ENCODE measurements around the gene POLR3K.

The POLR3K gene

GRCh38 chr16:75580-76501, 22.4 kb upstream of the POLR3K start:
- WGBS (ENCODE audit: insufficient coverage), result 0% methylated on average over 5 of the region's 11 CpGs
- Histone ChIP-seq H3K9me3 (ENCODE audit: control extremely low read depth in 1 of 5, control insufficient read depth in 4 of 5, insufficient read depth in 2 of 5, low read depth in 1 of 5, low read length in 4 of 5) (no peaks in the 10 kb centered on the region), H3K36me3 (ENCODE audit: control insufficient read depth in 4 of 4, insufficient read depth in 4 of 4, low read length in 3 of 4) (peaks cover 2 to 16% (median 13%) of the 10 kb centered on the region in 4 experiments), H3K4me3 (ENCODE audit: control insufficient read depth in 1 of 7, extremely low read depth in 1 of 7, insufficient read depth in 4 of 7, low read depth in 2 of 7, low read length in 6 of 7) (peak overlapping the region in 5 of 7 experiments; percentile 26 to 89 (median 80)), H3K27ac (ENCODE audit: insufficient read depth in 1 of 2, low read depth in 1 of 2, low read length in 2 of 2, poor library complexity in 1 of 2, severe bottlenecking in 2 of 2) (no peak overlapping the region), H3K27me3 (replicated peaks in 2 of 5; ENCODE audit: control insufficient read depth in 4 of 5, insufficient read depth in 5 of 5, low read length in 4 of 5) (peaks cover 0 to 22% (median 2%) of the 10 kb centered on the region in 5 experiments), H3K4me1 (ENCODE audit: control extremely low read depth in 1 of 4, control insufficient read depth in 4 of 4, insufficient read depth in 4 of 4, low read length in 3 of 4) (peaks cover 3 to 74% (median 70%) of the 10 kb centered on the region in 4 experiments)
- ChIA-PET CTCF (interaction anchor here (2.3 to 19.8 kb wide), 4 partner anchors 12 to 31 kb away, joined by 10 to 643 read pairs (median 36); no protein-coding TSS in a partner anchor), POLR2A (interaction anchor here (0.6 kb wide), 1 partner anchor 8 kb away, joined by 3 read pairs; no protein-coding TSS in a partner anchor)
- DNase-seq, result peak; percentile 85 to 93 (median 93)

DNA sequence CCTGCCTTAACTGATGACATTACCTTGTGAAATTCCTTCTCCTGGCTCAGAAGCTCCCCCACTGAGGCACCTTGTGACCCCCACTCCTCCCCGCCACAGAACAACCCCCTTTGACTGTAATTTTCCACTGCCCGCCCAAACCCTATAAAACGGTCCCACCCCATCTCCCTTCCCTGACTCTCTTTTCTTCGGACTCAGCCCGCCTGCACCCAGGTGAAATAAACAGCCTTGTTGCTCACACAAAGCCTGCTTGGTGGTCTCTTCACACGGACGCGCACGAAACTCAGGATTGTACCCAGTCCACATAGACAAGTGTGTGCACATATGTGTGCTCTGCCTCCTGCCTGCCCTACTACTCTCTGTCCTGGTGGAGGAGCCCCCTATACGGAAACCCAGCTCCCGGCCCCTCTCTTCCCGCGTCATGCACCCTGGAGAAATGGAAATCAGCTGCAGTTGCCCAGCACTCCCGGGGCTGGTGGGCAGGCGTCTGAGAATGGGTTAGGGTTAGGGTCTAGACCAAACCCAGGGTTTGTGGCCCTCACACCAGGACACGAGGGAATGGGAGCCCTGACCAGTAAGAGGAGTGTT, 21.4 kb upstream of the POLR3K start:
- ChIA-PET CTCF (interaction anchor here (2.3 to 19.8 kb wide), 4 partner anchors 11 to 32 kb away, joined by 10 to 643 read pairs (median 36); no protein-coding TSS in a partner anchor), POLR2A (interaction anchor here (0.6 kb wide), 1 partner anchor 9 kb away, joined by 3 read pairs; no protein-coding TSS in a partner anchor)
- Histone ChIP-seq H3K4me3 (ENCODE audit: control insufficient read depth in 1 of 7, extremely low read depth in 1 of 7, insufficient read depth in 4 of 7, low read depth in 2 of 7, low read length in 6 of 7) (no peak overlapping the region), H3K27me3 (replicated peaks in 2 of 5; ENCODE audit: control insufficient read depth in 4 of 5, insufficient read depth in 5 of 5, low read length in 4 of 5) (peaks cover 0 to 22% (median 2%) of the 10 kb centered on the region in 5 experiments), H3K9me3 (ENCODE audit: control extremely low read depth in 1 of 5, control insufficient read depth in 4 of 5, insufficient read depth in 2 of 5, low read depth in 1 of 5, low read length in 4 of 5) (no peaks in the 10 kb centered on the region), H3K27ac (ENCODE audit: insufficient read depth in 1 of 2, low read depth in 1 of 2, low read length in 2 of 2, poor library complexity in 1 of 2, severe bottlenecking in 2 of 2) (no peak overlapping the region), H3K4me1 (ENCODE audit: control extremely low read depth in 1 of 4, control insufficient read depth in 4 of 4, insufficient read depth in 4 of 4, low read length in 3 of 4) (peaks cover 3 to 73% (median 68%) of the 10 kb centered on the region in 4 experiments), H3K36me3 (ENCODE audit: control insufficient read depth in 4 of 4, insufficient read depth in 4 of 4, low read length in 3 of 4) (peaks cover 0 to 8% (median 6%) of the 10 kb centered on the region in 4 experiments)
- WGBS (ENCODE audit: insufficient coverage), result 96% methylated on average over 16 of the region's 16 CpGs
- DNase-seq, result no peak

DNA sequence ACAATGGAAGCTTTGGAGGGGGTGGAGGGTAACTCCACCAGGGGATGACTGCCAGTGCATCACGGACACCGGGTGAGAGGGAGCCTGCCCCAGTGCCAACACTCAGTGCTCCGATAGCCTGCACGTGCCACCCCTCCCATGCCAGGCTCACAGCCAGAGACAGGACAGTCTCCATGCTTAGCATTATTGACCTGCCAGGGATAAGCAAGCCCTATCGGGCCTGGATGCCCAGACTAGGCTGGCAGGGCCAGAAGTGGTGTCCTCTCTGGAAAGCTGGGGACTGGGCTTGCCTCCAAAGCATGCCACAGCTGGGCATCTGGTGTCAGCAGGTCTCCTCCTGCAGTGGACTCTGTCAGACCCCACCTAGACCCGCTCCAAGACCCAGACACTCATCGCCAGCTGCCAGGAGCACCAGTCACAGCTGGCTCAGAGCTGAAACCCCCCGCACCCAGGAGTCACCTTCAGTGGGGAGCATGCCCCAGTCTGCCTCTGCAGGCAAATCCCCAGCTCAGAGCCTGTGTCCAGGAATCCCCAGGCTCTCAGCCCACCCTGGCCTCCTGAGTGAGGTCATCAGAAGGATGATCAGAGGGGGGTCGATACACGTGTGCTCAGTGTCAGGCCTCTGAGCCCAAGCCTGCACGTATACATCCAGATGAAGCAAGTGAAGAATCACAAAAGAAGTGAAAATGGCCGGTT, 20.8 kb upstream of the POLR3K start:
- peaks cover 3 to 67% (median 62%) of the 10 kb centered on the region in 4 experiments for H3K4me1 ChIP-seq (ENCODE audit: control extremely low read depth in 1 of 4, control insufficient read depth in 4 of 4, insufficient read depth in 4 of 4, low read length in 3 of 4)
- CTCF ChIA-PET, result interaction anchor here (2.3 to 19.8 kb wide), 4 partner anchors 10 to 33 kb away, joined by 10 to 643 read pairs (median 36); no protein-coding TSS in a partner anchor
- 92% methylated on average over 9 of the region's 12 CpGs for WGBS (ENCODE audit: insufficient coverage)
- DNase-seq, result no peak
- H3K36me3 ChIP-seq (ENCODE audit: control insufficient read depth in 4 of 4, insufficient read depth in 4 of 4, low read length in 3 of 4), result peaks cover 0 to 1% (median under 1%) of the 10 kb centered on the region in 4 experiments
- POLR2A ChIA-PET, result no interaction called here
- no peak overlapping the region for H3K4me3 ChIP-seq (ENCODE audit: control insufficient read depth in 1 of 7, extremely low read depth in 1 of 7, insufficient read depth in 4 of 7, low read depth in 2 of 7, low read length in 6 of 7)
- H3K9me3 ChIP-seq (ENCODE audit: control extremely low read depth in 1 of 5, control insufficient read depth in 4 of 5, insufficient read depth in 2 of 5, low read depth in 1 of 5, low read length in 4 of 5), result no peaks in the 10 kb centered on the region
- H3K27ac ChIP-seq (ENCODE audit: insufficient read depth in 1 of 2, low read depth in 1 of 2, low read length in 2 of 2, poor library complexity in 1 of 2, severe bottlenecking in 2 of 2), result no peak overlapping the region
- H3K27me3 ChIP-seq (replicated peaks in 2 of 5; ENCODE audit: control insufficient read depth in 4 of 5, insufficient read depth in 5 of 5, low read length in 4 of 5), result peaks cover 0 to 22% (median 2%) of the 10 kb centered on the region in 5 experiments

DNA sequence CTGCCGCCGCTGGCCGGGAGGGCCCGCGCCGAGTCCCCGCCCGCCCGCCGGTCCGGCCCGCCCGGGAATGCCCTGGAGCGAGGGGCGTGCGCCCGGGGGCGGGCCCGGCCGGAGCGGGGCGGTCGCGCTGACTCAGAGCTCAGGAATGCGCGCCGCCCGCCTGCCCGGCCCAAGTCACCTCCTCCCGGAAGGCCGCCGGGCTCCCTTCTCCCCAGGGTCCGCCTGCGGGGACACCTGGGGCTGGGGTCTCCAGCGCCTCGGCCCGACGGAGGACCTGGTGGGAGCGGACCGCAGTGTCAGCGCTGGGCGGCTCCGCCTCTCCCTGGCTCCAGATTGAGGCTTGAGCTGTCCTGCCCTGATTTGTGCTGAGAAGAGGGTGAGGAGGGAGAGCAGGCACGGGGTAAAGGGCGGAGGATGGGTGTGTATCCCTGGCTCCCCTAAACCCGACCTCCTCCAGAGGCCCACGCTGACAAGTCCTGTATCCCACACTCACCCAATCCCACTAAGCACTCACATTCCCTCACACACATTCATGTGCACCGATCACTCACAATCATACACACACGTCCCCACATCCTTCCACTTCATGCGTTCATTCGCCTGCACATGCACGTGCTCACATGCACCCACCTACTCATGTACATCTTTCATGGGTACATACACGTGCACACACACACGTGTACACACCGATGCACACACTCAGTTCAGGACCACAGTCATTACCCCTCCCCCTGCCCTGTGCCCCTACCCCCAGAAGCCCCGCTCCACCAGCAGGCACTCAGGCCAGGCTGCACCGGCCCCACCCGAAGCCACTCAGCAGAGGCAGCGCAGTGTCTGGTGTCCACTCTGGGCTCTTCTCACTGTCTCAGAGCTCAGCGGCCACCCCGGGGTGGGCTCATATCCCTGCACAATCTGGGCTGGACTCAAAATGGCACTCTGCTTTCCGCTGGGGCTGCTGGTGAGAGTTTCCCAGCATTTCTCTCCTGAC, 19.4 kb upstream of the POLR3K start, which contains the start of gene RHBDF1:
RHBDF1 (minus strand) TSS at position 71 of the 988 bp plus-strand sequence. CDS start 7,616 bp downstream, outside the sequence.
- Histone ChIP-seq H3K27ac (ENCODE audit: insufficient read depth in 1 of 2, low read depth in 1 of 2, low read length in 2 of 2, poor library complexity in 1 of 2, severe bottlenecking in 2 of 2) (no peak within 1 kb of the TSS), H3K4me3 (ENCODE audit: control insufficient read depth in 1 of 7, extremely low read depth in 1 of 7, insufficient read depth in 4 of 7, low read depth in 2 of 7, low read length in 6 of 7) (peak within 1 kb of the TSS in 6 of 7 experiments; percentile 42 to 66 (median 57)), H3K36me3 (ENCODE audit: control insufficient read depth in 4 of 4, insufficient read depth in 4 of 4, low read length in 3 of 4) (no peaks in the 10 kb centered on the region), H3K27me3 (replicated peaks in 2 of 5; ENCODE audit: control insufficient read depth in 4 of 5, insufficient read depth in 5 of 5, low read length in 4 of 5) (peaks cover 0 to 22% (median 2%) of the 10 kb centered on the region in 5 experiments), H3K9me3 (ENCODE audit: control extremely low read depth in 1 of 5, control insufficient read depth in 4 of 5, insufficient read depth in 2 of 5, low read depth in 1 of 5, low read length in 4 of 5) (no peaks in the 10 kb centered on the region), H3K4me1 (ENCODE audit: control extremely low read depth in 1 of 4, control insufficient read depth in 4 of 4, insufficient read depth in 4 of 4, low read length in 3 of 4) (peaks cover 3 to 57% (median 51%) of the 10 kb centered on the region in 4 experiments)
- WGBS (ENCODE audit: insufficient coverage), result 28% methylated on average over 34 of the region's 62 CpGs
- CTCF ChIA-PET, result interaction anchor here (0.8 to 19.8 kb wide), 4 partner anchors 9 to 32 kb away, joined by 4 to 643 read pairs (median 36); no protein-coding TSS in a partner anchor
- POLR2A ChIA-PET, result interaction anchor here (1.6 kb wide), 1 partner anchor 13 kb away, joined by 3 read pairs; no protein-coding TSS in a partner anchor
- DNase-seq, result peak in 1 of 3 donors; percentile 30

GRCh38 chr16:71540-72401, 18.4 kb upstream of the POLR3K start:
- POLR2A ChIA-PET, result interaction anchor here (1.6 kb wide), 1 partner anchor 14 kb away, joined by 3 read pairs; no protein-coding TSS in a partner anchor
- no peak for DNase-seq
- H3K4me1 ChIP-seq (ENCODE audit: control extremely low read depth in 1 of 4, control insufficient read depth in 4 of 4, insufficient read depth in 4 of 4, low read length in 3 of 4), result peaks cover 3 to 47% (median 40%) of the 10 kb centered on the region in 4 experiments
- peaks cover 0 to 22% (median 2%) of the 10 kb centered on the region in 5 experiments for H3K27me3 ChIP-seq (replicated peaks in 2 of 5; ENCODE audit: control insufficient read depth in 4 of 5, insufficient read depth in 5 of 5, low read length in 4 of 5)
- no peaks in the 10 kb centered on the region for H3K9me3 ChIP-seq (ENCODE audit: control extremely low read depth in 1 of 5, control insufficient read depth in 4 of 5, insufficient read depth in 2 of 5, low read depth in 1 of 5, low read length in 4 of 5)
- peak overlapping the region in 5 of 7 experiments; percentile 42 to 66 (median 62) for H3K4me3 ChIP-seq (ENCODE audit: control insufficient read depth in 1 of 7, extremely low read depth in 1 of 7, insufficient read depth in 4 of 7, low read depth in 2 of 7, low read length in 6 of 7)
- 11% methylated on average over 44 of the region's 57 CpGs for WGBS (ENCODE audit: insufficient coverage)
- H3K27ac ChIP-seq (ENCODE audit: insufficient read depth in 1 of 2, low read depth in 1 of 2, low read length in 2 of 2, poor library complexity in 1 of 2, severe bottlenecking in 2 of 2), result no peak overlapping the region
- CTCF ChIA-PET, result interaction anchor here (0.8 to 19.8 kb wide), 6 partner anchors 8 to 38 kb away, joined by 3 to 643 read pairs (median 6); no protein-coding TSS in a partner anchor
- no peaks in the 10 kb centered on the region for H3K36me3 ChIP-seq (ENCODE audit: control insufficient read depth in 4 of 4, insufficient read depth in 4 of 4, low read length in 3 of 4)

All from common myeloid progenitor, CD34-positive (primary cell).